HEK293 (cell line): ENCODE data around the gene SERPINA1.
"Not testable (repeated sequence)": the region's sequence is repeated elsewhere in the genome, so short reads cannot be mapped to it uniquely, and the experiment has no call there.

Experiments
- WT1 ChIP-seq: fragments of 450-650 bp; formaldehyde crosslinking; IDR thresholded peaks from 2 replicates; pipeline ENCODE4 v1.5.1; 2016; ENCODE audit warnings: missing biosample characterization, missing genetic modification characterization
- ZBTB17 ChIP-seq: fragments of 450-650 bp; formaldehyde crosslinking; IDR thresholded peaks from 2 replicates; pipeline ENCODE4 v1.5.1; 2016; ENCODE audit warnings: missing biosample characterization, missing genetic modification characterization
- ZFP41 ChIP-seq: fragments of 450-650 bp; formaldehyde crosslinking; IDR thresholded peaks from 2 replicates; pipeline ENCODE4 v1.5.1; 2016; ENCODE audit warnings: missing biosample characterization, missing genetic modification characterization, borderline replicate concordance
- ZNF664 ChIP-seq: fragments of 450-650 bp; formaldehyde crosslinking; IDR thresholded peaks from 2 replicates; pipeline ENCODE4 v1.5.1; 2016; ENCODE audit warnings: missing biosample characterization, missing genetic modification characterization
- ZNF785 ChIP-seq: fragments of 450-650 bp; formaldehyde crosslinking; IDR thresholded peaks from 2 replicates; pipeline ENCODE4 v1.5.1; 2016; ENCODE audit warnings: missing biosample characterization, missing genetic modification characterization
- TF ChIP-seq, protein P1 (sequence below): fragments of 450-650 bp; formaldehyde crosslinking; IDR thresholded peaks from 2 replicates; pipeline ENCODE4 v1.5.1; 2016; ENCODE audit warnings: missing biosample characterization, missing genetic modification characterization
- TF ChIP-seq, protein P2 (sequence below): fragments of 450-650 bp; formaldehyde crosslinking; conservative IDR thresholded peaks from 2 replicates; pipeline ENCODE4 v1.5.1; 2016; ENCODE audit warnings: low read depth, missing biosample characterization, missing genetic modification characterization
- TF ChIP-seq, protein P3 (sequence below): fragments of 450-650 bp; formaldehyde crosslinking; IDR thresholded peaks from 2 replicates; pipeline ENCODE4 v1.5.1; 2016; ENCODE audit warnings: missing biosample characterization, missing genetic modification characterization
- TF ChIP-seq, protein P4 (sequence below): fragments of 450-650 bp; formaldehyde crosslinking; IDR thresholded peaks from 2 replicates; pipeline ENCODE4 v1.5.1; 2016; ENCODE audit warnings: missing biosample characterization, missing genetic modification characterization
- TF ChIP-seq, protein P5 (sequence below): IDR thresholded peaks from 2 replicates; pipeline ENCODE4 v1.6.1; 2011; ENCODE audit warnings: mild to moderate bottlenecking, low read depth, low read length, borderline replicate concordance

- TF ChIP-seq, protein P1, sequence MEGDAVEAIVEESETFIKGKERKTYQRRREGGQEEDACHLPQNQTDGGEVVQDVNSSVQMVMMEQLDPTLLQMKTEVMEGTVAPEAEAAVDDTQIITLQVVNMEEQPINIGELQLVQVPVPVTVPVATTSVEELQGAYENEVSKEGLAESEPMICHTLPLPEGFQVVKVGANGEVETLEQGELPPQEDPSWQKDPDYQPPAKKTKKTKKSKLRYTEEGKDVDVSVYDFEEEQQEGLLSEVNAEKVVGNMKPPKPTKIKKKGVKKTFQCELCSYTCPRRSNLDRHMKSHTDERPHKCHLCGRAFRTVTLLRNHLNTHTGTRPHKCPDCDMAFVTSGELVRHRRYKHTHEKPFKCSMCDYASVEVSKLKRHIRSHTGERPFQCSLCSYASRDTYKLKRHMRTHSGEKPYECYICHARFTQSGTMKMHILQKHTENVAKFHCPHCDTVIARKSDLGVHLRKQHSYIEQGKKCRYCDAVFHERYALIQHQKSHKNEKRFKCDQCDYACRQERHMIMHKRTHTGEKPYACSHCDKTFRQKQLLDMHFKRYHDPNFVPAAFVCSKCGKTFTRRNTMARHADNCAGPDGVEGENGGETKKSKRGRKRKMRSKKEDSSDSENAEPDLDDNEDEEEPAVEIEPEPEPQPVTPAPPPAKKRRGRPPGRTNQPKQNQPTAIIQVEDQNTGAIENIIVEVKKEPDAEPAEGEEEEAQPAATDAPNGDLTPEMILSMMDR (tag by site-specific recombination) = not testable (repeated sequence)
- TF ChIP-seq, protein P2, sequence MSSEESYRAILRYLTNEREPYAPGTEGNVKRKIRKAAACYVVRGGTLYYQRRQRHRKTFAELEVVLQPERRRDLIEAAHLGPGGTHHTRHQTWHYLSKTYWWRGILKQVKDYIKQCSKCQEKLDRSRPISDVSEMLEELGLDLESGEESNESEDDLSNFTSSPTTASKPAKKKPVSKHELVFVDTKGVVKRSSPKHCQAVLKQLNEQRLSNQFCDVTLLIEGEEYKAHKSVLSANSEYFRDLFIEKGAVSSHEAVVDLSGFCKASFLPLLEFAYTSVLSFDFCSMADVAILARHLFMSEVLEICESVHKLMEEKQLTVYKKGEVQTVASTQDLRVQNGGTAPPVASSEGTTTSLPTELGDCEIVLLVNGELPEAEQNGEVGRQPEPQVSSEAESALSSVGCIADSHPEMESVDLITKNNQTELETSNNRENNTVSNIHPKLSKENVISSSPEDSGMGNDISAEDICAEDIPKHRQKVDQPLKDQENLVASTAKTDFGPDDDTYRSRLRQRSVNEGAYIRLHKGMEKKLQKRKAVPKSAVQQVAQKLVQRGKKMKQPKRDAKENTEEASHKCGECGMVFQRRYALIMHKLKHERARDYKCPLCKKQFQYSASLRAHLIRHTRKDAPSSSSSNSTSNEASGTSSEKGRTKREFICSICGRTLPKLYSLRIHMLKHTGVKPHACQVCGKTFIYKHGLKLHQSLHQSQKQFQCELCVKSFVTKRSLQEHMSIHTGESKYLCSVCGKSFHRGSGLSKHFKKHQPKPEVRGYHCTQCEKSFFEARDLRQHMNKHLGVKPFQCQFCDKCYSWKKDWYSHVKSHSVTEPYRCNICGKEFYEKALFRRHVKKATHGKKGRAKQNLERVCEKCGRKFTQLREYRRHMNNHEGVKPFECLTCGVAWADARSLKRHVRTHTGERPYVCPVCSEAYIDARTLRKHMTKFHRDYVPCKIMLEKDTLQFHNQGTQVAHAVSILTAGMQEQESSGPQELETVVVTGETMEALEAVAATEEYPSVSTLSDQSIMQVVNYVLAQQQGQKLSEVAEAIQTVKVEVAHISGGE = not testable (repeated sequence)
- TF ChIP-seq, protein P3, sequence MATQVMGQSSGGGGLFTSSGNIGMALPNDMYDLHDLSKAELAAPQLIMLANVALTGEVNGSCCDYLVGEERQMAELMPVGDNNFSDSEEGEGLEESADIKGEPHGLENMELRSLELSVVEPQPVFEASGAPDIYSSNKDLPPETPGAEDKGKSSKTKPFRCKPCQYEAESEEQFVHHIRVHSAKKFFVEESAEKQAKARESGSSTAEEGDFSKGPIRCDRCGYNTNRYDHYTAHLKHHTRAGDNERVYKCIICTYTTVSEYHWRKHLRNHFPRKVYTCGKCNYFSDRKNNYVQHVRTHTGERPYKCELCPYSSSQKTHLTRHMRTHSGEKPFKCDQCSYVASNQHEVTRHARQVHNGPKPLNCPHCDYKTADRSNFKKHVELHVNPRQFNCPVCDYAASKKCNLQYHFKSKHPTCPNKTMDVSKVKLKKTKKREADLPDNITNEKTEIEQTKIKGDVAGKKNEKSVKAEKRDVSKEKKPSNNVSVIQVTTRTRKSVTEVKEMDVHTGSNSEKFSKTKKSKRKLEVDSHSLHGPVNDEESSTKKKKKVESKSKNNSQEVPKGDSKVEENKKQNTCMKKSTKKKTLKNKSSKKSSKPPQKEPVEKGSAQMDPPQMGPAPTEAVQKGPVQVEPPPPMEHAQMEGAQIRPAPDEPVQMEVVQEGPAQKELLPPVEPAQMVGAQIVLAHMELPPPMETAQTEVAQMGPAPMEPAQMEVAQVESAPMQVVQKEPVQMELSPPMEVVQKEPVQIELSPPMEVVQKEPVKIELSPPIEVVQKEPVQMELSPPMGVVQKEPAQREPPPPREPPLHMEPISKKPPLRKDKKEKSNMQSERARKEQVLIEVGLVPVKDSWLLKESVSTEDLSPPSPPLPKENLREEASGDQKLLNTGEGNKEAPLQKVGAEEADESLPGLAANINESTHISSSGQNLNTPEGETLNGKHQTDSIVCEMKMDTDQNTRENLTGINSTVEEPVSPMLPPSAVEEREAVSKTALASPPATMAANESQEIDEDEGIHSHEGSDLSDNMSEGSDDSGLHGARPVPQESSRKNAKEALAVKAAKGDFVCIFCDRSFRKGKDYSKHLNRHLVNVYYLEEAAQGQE (tag by site-specific recombination) = not testable (repeated sequence)
- TF ChIP-seq ZNF785; ZNF664 (tag by site-specific recombination); WT1 (tag by site-specific recombination); ZBTB17 (tag by site-specific recombination); ZFP41 (tag by site-specific recombination): not testable (repeated sequence)
- TF ChIP-seq, protein P4, sequence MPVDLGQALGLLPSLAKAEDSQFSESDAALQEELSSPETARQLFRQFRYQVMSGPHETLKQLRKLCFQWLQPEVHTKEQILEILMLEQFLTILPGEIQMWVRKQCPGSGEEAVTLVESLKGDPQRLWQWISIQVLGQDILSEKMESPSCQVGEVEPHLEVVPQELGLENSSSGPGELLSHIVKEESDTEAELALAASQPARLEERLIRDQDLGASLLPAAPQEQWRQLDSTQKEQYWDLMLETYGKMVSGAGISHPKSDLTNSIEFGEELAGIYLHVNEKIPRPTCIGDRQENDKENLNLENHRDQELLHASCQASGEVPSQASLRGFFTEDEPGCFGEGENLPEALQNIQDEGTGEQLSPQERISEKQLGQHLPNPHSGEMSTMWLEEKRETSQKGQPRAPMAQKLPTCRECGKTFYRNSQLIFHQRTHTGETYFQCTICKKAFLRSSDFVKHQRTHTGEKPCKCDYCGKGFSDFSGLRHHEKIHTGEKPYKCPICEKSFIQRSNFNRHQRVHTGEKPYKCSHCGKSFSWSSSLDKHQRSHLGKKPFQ = not testable (repeated sequence)
- TF ChIP-seq, protein P5, sequence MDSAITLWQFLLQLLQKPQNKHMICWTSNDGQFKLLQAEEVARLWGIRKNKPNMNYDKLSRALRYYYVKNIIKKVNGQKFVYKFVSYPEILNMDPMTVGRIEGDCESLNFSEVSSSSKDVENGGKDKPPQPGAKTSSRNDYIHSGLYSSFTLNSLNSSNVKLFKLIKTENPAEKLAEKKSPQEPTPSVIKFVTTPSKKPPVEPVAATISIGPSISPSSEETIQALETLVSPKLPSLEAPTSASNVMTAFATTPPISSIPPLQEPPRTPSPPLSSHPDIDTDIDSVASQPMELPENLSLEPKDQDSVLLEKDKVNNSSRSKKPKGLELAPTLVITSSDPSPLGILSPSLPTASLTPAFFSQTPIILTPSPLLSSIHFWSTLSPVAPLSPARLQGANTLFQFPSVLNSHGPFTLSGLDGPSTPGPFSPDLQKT = not testable (repeated sequence)
Measured at GRCh38 chr14:94369766-94370523, 18.5 kb downstream of the SERPINA1 start.
